Endothelial cell of umbilical vein (primary cell): Measurements from ENCODE around the gene MARK1. TPM values are rescaled to one million over a fixed set of nuclear protein-coding genes. Genes with fewer than 3 reads are reported as not detected.

Source experiments
- BruUV-seq: library from RNA; stranded (reverse); fragments of 400-500 nt; replicated peaks from 2 replicates; lab custom pipeline; 2021; lab: Mats Ljungman, UMichigan
- CTCF ChIA-PET: fragments of 300-600, 350-600 bp; sonication (Branson Sonifier 250); formaldehyde crosslinking; loops from one replicate; lab custom pipeline; 2021; ENCODE audit warnings: antibody characterized with exemption, inconsistent platforms; lab: Charles Lee
- POLR2A ChIA-PET: fragments of 300-600, 350-600 bp; sonication (Branson Sonifier 250); formaldehyde crosslinking; loops from one replicate; lab custom pipeline; 2021; ENCODE audit warnings: antibody characterized with exemption, inconsistent platforms; lab: Charles Lee
- DNase-seq: peaks from one replicate; pipeline ENCODE4 v3.0.0-alpha.2; 2011; ENCODE audit warnings: low read depth, low spot score
- FAIRE-seq: peaks from 2 replicates; lab custom pipeline; 2011; peaks lifted over from hg19 to GRCh38; lab: Jason Lieb, UNC
- H2AFZ ChIP-seq: 2 replicates; pipeline ENCODE4 v1.6.0; 2012; ENCODE audit warnings: low read depth, low read length, control low read depth, inconsistent platforms
- H3K27ac ChIP-seq: 2 replicates; pipeline ENCODE4 v1.5.1; 2011; ENCODE audit warnings: low read depth, mild to moderate bottlenecking, control low read depth, low read length, moderate library complexity; ENCODE audit not compliant: insufficient read depth
- H3K27me3 ChIP-seq, 2 experiments: 2 replicates each; pipeline versions ENCODE4 v1.6.0 to v1.6.1; 2011; ENCODE audit warnings: low read length in 2 of 2, mixed read lengths in 1 of 2; ENCODE audit not compliant: control insufficient read depth in 2 of 2, insufficient read depth in 2 of 2
- H3K36me3 ChIP-seq, 2 experiments: 2 replicates in 1 of 2; 3 replicates in 1 of 2; pipeline ENCODE4 v1.5.1; 2011; ENCODE audit warnings: low read length in 2 of 2, mild to moderate bottlenecking in 1 of 2, moderate library complexity in 1 of 2; ENCODE audit not compliant: control insufficient read depth in 2 of 2, insufficient read depth in 2 of 2; ENCODE audit errors: extremely low read depth in 1 of 2
- H3K4me1 ChIP-seq: 3 replicates; pipeline ENCODE4 v1.5.1; 2011; ENCODE audit warnings: mild to moderate bottlenecking, low read length; ENCODE audit not compliant: control insufficient read depth, insufficient read depth; ENCODE audit errors: extremely low read depth
- H3K4me2 ChIP-seq: 2 replicates; pipeline ENCODE4 v1.6.1; 2011; ENCODE audit warnings: low read length, control low read depth, mixed read lengths; ENCODE audit not compliant: insufficient read depth
- H3K4me3 ChIP-seq, 3 experiments: fragments of 200-600 bp in 1 of 3; sonication (generic), shearing (Covaris generic) in 1 of 3; replicated peaks in 1 of 3; 2 replicates each; pipeline ENCODE4 v1.5.1; 2011 to 2016; ENCODE audit warnings: control low read depth in 3 of 3, low read length in 3 of 3, mild to moderate bottlenecking in 2 of 3, inconsistent platforms in 1 of 3, low read depth in 1 of 3, moderate library complexity in 1 of 3; ENCODE audit not compliant: insufficient read depth in 1 of 3
- H3K79me2 ChIP-seq: 2 replicates; pipeline ENCODE4 v1.6.0; 2012; ENCODE audit warnings: low read length, inconsistent platforms; ENCODE audit not compliant: control insufficient read depth, insufficient read depth
- H3K9ac ChIP-seq: replicated peaks from 2 replicates; pipeline ENCODE3; 2011; ENCODE audit warnings: low read length, control low read depth; ENCODE audit not compliant: insufficient read depth; ENCODE audit errors: extremely low read depth
- H3K9me1 ChIP-seq: replicated peaks from 3 replicates; pipeline ENCODE4 v1.6.0; 2011; ENCODE audit warnings: mild to moderate bottlenecking, low read length; ENCODE audit not compliant: control insufficient read depth, insufficient read depth; ENCODE audit errors: extremely low read depth
- H3K9me3 ChIP-seq: replicated peaks from 2 replicates; pipeline ENCODE4 v1.5.1; 2012; ENCODE audit warnings: low read length, inconsistent platforms; ENCODE audit not compliant: control insufficient read depth, insufficient read depth
- H4K20me1 ChIP-seq: replicated peaks from 2 replicates; pipeline ENCODE3; 2011; ENCODE audit warnings: mild to moderate bottlenecking, low read length; ENCODE audit not compliant: control insufficient read depth, insufficient read depth; ENCODE audit errors: extremely low read depth
- EZH2 ChIP-seq: IDR thresholded peaks from 2 replicates; pipeline ENCODE4 v1.6.1; 2012; ENCODE audit warnings: borderline replicate concordance, low read depth, mild to moderate bottlenecking, moderate library complexity, low read length, inconsistent platforms; ENCODE audit not compliant: severe bottlenecking
- FOS ChIP-seq: IDR thresholded peaks from 2 replicates; pipeline ENCODE4 v1.6.1; 2011; ENCODE audit warnings: mild to moderate bottlenecking, low read length, moderate library complexity, borderline replicate concordance; ENCODE audit not compliant: insufficient read depth
- GATA2 ChIP-seq: IDR thresholded peaks from 2 replicates; pipeline ENCODE4 v1.7.0; 2011; ENCODE audit warnings: low read depth, mild to moderate bottlenecking, moderate library complexity, mixed read lengths, low read length; ENCODE audit not compliant: insufficient read length, insufficient read depth
- JUN ChIP-seq: IDR thresholded peaks from 2 replicates; pipeline ENCODE4 v1.6.1; 2011; ENCODE audit warnings: borderline replicate concordance, low read depth; ENCODE audit not compliant: insufficient read length, insufficient read depth
- MYC ChIP-seq: IDR thresholded peaks from one replicate; pipeline ENCODE4 v1.6.1; 2011; ENCODE audit warnings: mild to moderate bottlenecking, low read depth, low read length
- POLR2A ChIP-seq: IDR thresholded peaks from 2 replicates; pipeline ENCODE4 v1.6.1; 2012; ENCODE audit warnings: low read depth, mild to moderate bottlenecking, control low read depth, low read length
- POLR2AphosphoS5 ChIP-seq: IDR thresholded peaks from 2 replicates; pipeline ENCODE4 v1.6.1; 2012; ENCODE audit warnings: low read depth, mild to moderate bottlenecking, control low read depth, low read length, moderate library complexity; ENCODE audit not compliant: insufficient read depth
- dilution Hi-C: fragments of 300-500 bp; cut with MboI; formaldehyde crosslinking; loops from one replicate; pipeline ENCODE4 v1.15.0; 2019; ENCODE audit warnings: low sequenced_read_pairs; ENCODE audit not compliant: extremely low pct_ligation_motif_present
- intact Hi-C: fragments of 100-400 bp; cut with micrococcal nuclease; formaldehyde crosslinking; loops from one replicate; pipeline ENCODE4 v1.10.0; 2022
- polyA plus RNA-seq, 4 experiments: library from polyadenylated mRNA; depleted of rRNA in 3 of 4; stranded (reverse) in 3 of 4; unstranded in 1 of 4; fragments of >200 nt; gene quantifications; 2 replicates each; pipeline versions ENCODE4 v1.2.1 to v1.2.3, GENCODE V29; 2011 to 2012; ENCODE audit warnings: missing spikeins in 1 of 4
- total RNA-seq: library from RNA; stranded (reverse); gene quantifications from 2 replicates; pipeline ENCODE4 v1.2.3, GENCODE V29; 2021
- TF ChIP-seq, protein P1 (sequence below): IDR thresholded peaks from 2 replicates; pipeline ENCODE4 v1.6.1; 2011; ENCODE audit not compliant: insufficient read depth, insufficient read length
- TF ChIP-seq, protein P2 (sequence below), 2 donors: IDR thresholded peaks; 1 replicate in 1 of 2; 2 replicates in 1 of 2; pipeline ENCODE4 v1.5.1; 2011; ENCODE audit warnings: low read length in 2 of 2, mild to moderate bottlenecking in 2 of 2, moderate library complexity in 2 of 2, control low read depth in 1 of 2, inconsistent platforms in 1 of 2, low read depth in 1 of 2; ENCODE audit not compliant: insufficient read depth in 1 of 2; ENCODE audit errors: extremely low read depth in 1 of 2

The MARK1 gene
- total and polyA plus RNA-seq, 2 donors (not counting 3 experiments of a cell fraction or from before 2014, with no cell fraction given) = 1.2 to 5.5 TPM

DNA sequence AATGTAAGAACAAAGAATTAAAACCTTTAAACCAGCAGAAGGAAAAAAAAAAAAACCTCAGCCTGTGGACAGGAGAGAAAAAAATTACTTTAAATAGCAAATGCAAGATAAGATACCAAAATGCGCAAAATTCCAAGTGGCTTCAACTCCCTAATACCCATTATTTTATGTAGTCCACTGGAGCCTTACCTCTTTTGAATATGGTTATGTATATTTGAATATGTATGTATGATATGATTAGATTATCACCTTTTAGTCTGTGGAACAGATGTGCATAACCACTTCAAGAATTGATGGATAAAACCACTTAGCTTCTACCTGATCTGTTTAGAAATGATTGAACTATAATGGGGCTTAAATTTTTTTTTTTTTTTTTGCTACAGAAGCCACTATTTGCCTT lies 109.8 kb downstream of the MARK1 start:
- CTCF ChIA-PET = no interaction called here
- Histone ChIP-seq H3K27me3 (no peaks in the 10 kb centered on the region), H2AFZ (no peak overlapping the region), H3K9me3 (no peaks in the 10 kb centered on the region), H3K9ac (no peak overlapping the region), H3K4me3 (no peak overlapping the region), H3K4me1 (no peaks in the 10 kb centered on the region), H3K4me2 (no peak overlapping the region), H3K9me1 (no peaks in the 10 kb centered on the region), H3K79me2 (no peaks in the 10 kb centered on the region), H3K27ac (no peak overlapping the region), H4K20me1 (no peaks in the 10 kb centered on the region), H3K36me3 (no peaks in the 10 kb centered on the region)
- intact Hi-C loops (no loop called here), dilution Hi-C loops (no loop called here)
- FAIRE-seq (no peak), DNase-seq (no peak)
- no peak for TF ChIP-seq GATA2
- TF ChIP-seq EZH2 = no peak
- no peak for TF ChIP-seq POLR2A
- POLR2A ChIA-PET = interaction anchor here (0.6 kb wide), 1 partner anchor 10 kb away, joined by 3 read pairs; no protein-coding TSS in a partner anchor
- BruUV-seq = no TSS peak

DNA sequence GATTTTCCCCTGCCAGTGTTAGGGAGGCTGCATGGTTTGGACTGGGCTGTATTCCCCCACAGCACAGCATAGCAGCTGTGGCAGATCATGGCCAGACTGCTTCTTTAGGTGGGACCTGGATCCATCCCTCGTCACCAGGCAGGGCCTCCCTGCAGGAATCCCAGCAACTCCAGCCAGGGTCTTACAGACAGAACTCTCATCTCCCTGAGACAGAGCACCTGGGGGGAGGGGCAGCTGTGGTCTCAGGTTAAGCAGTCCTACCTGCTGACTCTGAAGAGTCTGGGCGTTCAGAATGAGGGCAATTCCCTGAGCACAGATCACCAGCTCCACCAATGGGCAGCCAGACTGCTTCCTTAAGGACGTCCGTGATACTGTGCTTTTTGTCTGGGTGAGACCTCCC lies 114.3 kb downstream of the MARK1 start:
- intact Hi-C loops (no loop called here), dilution Hi-C loops (no loop called here)
- no peak for FAIRE-seq
- Histone ChIP-seq H3K4me2 (no peak overlapping the region), H3K27ac (no peak overlapping the region), H3K27me3 (no peaks in the 10 kb centered on the region), H3K9ac (no peak overlapping the region), H2AFZ (no peak overlapping the region), H3K4me3 (no peak overlapping the region), H3K9me3 (no peaks in the 10 kb centered on the region), H3K9me1 (no peaks in the 10 kb centered on the region), H3K4me1 (no peaks in the 10 kb centered on the region), H4K20me1 (no peaks in the 10 kb centered on the region), H3K36me3 (no peaks in the 10 kb centered on the region), H3K79me2 (no peaks in the 10 kb centered on the region)
- no peak for DNase-seq
- ChIA-PET POLR2A (no interaction called here), CTCF (no interaction called here)
- no peak for TF ChIP-seq FOS
- TF ChIP-seq, protein P1, sequence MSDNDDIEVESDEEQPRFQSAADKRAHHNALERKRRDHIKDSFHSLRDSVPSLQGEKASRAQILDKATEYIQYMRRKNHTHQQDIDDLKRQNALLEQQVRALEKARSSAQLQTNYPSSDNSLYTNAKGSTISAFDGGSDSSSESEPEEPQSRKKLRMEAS = no peak
- TF ChIP-seq POLR2A = no peak
- no peak for TF ChIP-seq JUN
- no peak for TF ChIP-seq GATA2
- TF ChIP-seq EZH2 = no peak
- no peak for TF ChIP-seq MYC
- no peak for TF ChIP-seq POLR2AphosphoS5
- TF ChIP-seq, protein P2, sequence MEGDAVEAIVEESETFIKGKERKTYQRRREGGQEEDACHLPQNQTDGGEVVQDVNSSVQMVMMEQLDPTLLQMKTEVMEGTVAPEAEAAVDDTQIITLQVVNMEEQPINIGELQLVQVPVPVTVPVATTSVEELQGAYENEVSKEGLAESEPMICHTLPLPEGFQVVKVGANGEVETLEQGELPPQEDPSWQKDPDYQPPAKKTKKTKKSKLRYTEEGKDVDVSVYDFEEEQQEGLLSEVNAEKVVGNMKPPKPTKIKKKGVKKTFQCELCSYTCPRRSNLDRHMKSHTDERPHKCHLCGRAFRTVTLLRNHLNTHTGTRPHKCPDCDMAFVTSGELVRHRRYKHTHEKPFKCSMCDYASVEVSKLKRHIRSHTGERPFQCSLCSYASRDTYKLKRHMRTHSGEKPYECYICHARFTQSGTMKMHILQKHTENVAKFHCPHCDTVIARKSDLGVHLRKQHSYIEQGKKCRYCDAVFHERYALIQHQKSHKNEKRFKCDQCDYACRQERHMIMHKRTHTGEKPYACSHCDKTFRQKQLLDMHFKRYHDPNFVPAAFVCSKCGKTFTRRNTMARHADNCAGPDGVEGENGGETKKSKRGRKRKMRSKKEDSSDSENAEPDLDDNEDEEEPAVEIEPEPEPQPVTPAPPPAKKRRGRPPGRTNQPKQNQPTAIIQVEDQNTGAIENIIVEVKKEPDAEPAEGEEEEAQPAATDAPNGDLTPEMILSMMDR (IDR thresholded peaks at IDR 0.05; ENCODE audit: extremely low read depth in 1 of 2, insufficient read depth in 1 of 2, low read depth in 1 of 2, low read length in 2 of 2) = no peak
- no TSS peak for BruUV-seq
